ENCODE data around the gene PGR.

PGR gene

DNA sequence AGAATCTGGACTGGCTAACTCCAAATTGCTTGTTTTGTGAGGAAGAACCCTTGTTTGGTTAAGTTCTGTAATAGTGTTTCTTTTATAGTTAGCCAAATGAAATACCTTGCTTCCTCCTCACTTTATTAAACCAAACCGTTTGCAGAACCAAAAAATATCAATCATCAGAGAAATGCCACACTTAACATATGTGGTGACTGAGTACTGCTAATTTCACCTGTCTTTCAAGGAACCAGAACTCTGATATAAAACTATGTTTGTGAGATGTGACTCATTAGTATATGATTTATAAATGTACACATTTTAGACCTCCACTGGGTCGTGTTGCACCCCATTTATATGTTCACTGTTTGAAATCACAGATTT, 119.9 kb downstream of the PGR start:
- DNase-seq (ENCODE audit: low spot score) = no peak

GRCh38 chr11:101008961-101009689, 120.5 kb downstream of the PGR start:
- peak; percentile 8 for DNase-seq (ENCODE audit: low spot score)

DNA sequence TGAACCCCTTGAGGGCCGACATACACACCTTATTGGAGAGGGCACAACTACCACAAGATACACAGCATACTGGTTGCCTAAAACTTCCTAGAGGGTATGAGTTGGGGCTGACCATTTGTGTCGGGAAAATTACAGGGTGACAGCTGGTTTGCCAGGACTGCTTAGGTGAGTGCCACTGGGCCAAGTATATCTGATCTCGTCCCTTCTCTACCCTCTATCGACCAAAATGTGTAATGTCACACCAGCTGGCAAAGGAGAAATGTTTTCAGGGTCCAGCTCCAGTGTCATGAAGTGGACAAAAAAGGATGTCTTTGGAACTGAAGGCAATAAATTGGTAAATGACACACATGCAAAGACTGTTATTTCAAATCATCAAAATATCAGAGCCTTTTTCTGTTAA, 126.1 kb downstream of the PGR start:
- peak; percentile 45 for DNase-seq (ENCODE audit: low spot score)

- DNase-seq (ENCODE audit: low spot score) = no peak
These were observed 129.9 kb downstream of the PGR start for GRCh38 chr11:100999756-101000155.

GRCh38 chr11:100994966-100995365, 134.6 kb downstream of the PGR start:
- DNase-seq (ENCODE audit: low spot score) = no peak

DNA sequence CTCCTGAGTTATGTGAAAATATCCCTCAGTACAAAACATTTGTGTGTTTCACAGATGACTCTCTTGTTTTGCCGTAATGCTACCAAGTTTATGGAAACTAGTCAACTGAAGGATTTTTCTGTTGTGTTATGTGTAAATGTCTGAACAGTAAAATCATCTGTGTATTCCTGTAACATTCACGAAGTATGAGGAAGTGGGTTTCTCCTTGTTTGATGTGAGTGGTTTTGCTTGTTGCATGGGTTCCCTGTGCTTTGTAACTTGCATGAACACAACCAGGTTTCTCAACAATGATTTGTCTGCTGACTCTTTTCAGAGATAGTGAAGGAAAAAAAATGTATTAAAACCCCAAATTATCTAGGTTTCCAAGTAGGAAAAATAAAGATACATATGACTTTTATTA, 138.1 kb downstream of the PGR start:
- no peak for DNase-seq (ENCODE audit: low spot score)

- no peak for DNase-seq (ENCODE audit: low spot score)
These were observed 138.7 kb downstream of the PGR start for GRCh38 chr11:100990931-100991330.

GRCh38 chr11:100984668-100985067, 144.9 kb downstream of the PGR start:
- DNase-seq (ENCODE audit: low spot score) = peak; percentile 16

DNA sequence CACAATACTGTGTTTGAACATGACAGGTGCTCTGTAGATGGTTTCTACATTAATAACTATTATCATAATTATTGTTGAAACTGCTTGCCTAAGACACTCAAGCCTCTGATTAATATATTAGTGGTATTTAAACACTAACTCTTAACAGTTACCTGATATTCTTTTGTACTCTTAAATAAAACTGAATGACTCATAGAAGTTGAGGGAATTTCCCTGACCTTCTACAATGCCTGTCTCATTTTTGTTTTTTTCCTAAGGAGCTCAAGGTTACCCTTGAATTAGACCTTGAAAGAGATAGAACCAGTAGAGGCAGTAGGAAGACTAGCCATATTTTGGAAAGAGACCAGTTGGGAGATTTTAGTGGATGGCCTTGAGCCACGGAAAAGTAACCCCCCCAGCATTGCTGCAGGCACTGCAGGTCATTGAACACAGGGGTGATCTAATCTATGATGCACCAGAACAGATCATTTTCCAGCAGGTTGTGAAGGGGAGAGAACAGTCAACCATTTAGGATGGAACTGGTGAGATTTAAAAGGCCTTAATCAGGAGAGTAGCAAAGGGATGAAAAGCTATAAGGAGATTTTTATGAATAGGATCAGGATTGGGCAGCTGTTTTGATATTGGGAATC, 148.3 kb downstream of the PGR start:
- DNase-seq (ENCODE audit: low spot score) = no peak

- DNase-seq (ENCODE audit: low spot score) = peak; percentile 31
These were observed 149.5 kb downstream of the PGR start for GRCh38 chr11:100980156-100980555.
